A673 (cell line): ENCODE data around the gene PUS3. TPM values are rescaled to one million over a fixed set of nuclear protein-coding genes. Genes with fewer than 3 reads are reported as not detected.

Source experiments
- BruUV-seq: library from RNA; stranded (reverse); fragments of 400-500 nt; replicated peaks from 2 replicates; lab custom pipeline; 2021; lab: Mats Ljungman, UMichigan
- CTCF ChIA-PET: fragments of 300-600 bp; sonication (Branson Sonifier 250); formaldehyde crosslinking; loops from one replicate; lab custom pipeline; 2022; ENCODE audit warnings: antibody characterized with exemption; lab: Charles Lee
- POLR2A ChIA-PET: fragments of 300-600 bp; sonication (Branson Sonifier 250); formaldehyde crosslinking; loops from one replicate; lab custom pipeline; 2022; ENCODE audit warnings: antibody characterized with exemption; ENCODE audit not compliant: low non-redundant PET; lab: Charles Lee
- DNase-seq: peaks from one replicate; pipeline ENCODE4 v3.0.0-alpha.2; 2015; ENCODE audit warnings: low spot score
- H3K27ac ChIP-seq: fragments of 200-600 bp; sonication (generic); 2 replicates; pipeline ENCODE4 v1.5.1; 2016; ENCODE audit warnings: mixed run types, low read depth, mild to moderate bottlenecking, mixed read lengths, antibody characterized with exemption, low read length; ENCODE audit not compliant: poor library complexity, severe bottlenecking
- H3K27me3 ChIP-seq: fragments of 200-600 bp; sonication (generic); replicated peaks from 2 replicates; pipeline ENCODE4 v1.6.1; 2017; ENCODE audit warnings: mixed run types, low read depth, mild to moderate bottlenecking, mixed read lengths, antibody characterized with exemption, low read length; ENCODE audit not compliant: insufficient read depth, poor library complexity
- H3K36me3 ChIP-seq: fragments of 200-600 bp; sonication (generic); 2 replicates; pipeline ENCODE4 v1.6.1; 2016; ENCODE audit warnings: mixed run types, mild to moderate bottlenecking, mixed read lengths, antibody characterized with exemption, low read length; ENCODE audit not compliant: insufficient read depth, poor library complexity, severe bottlenecking
- H3K4me1 ChIP-seq: fragments of 200-600 bp; sonication (generic); 2 replicates; pipeline ENCODE4 v1.6.1; 2017; ENCODE audit warnings: mixed run types, mild to moderate bottlenecking, mixed read lengths, antibody characterized with exemption, low read length; ENCODE audit not compliant: insufficient read depth, poor library complexity, severe bottlenecking
- H3K4me3 ChIP-seq: fragments of 200-600 bp; sonication (generic); 2 replicates; pipeline ENCODE4 v1.5.1; 2016; ENCODE audit warnings: low read depth, mixed run types, mild to moderate bottlenecking, mixed read lengths, low read length; ENCODE audit not compliant: poor library complexity, severe bottlenecking
- H3K9me3 ChIP-seq: fragments of 200-600 bp; sonication (generic); 2 replicates; pipeline ENCODE4 v1.6.1; 2016; ENCODE audit warnings: mixed run types, low read depth, mild to moderate bottlenecking, mixed read lengths, antibody characterized with exemption, low read length; ENCODE audit not compliant: poor library complexity, severe bottlenecking
- EZH2 ChIP-seq: fragments of 200-600 bp; sonication (generic); IDR thresholded peaks from 2 replicates; pipeline ENCODE4 v1.6.1; 2017; ENCODE audit warnings: borderline replicate concordance, low read depth, mild to moderate bottlenecking, mixed read lengths, antibody characterized with exemption, low read length; ENCODE audit not compliant: poor library complexity, severe bottlenecking
- intact Hi-C: fragments of 100-400 bp; cut with micrococcal nuclease; formaldehyde crosslinking; loops from one replicate; pipeline ENCODE4 v1.10.0; 2022; ENCODE audit not compliant: unreplicated experiment
- total RNA-seq: library from RNA; stranded (reverse); gene quantifications from 2 replicates; pipeline ENCODE4 v1.2.3, GENCODE V29; 2021
- TF ChIP-seq, protein P1 (sequence below): fragments of 300-800, 200-600 bp; sonication (generic); conservative IDR thresholded peaks from 2 replicates; pipeline ENCODE4 v1.5.1; 2017; ENCODE audit warnings: low read depth, mild to moderate bottlenecking, antibody characterized with exemption, low read length, moderate library complexity, mixed read lengths

PUS3 gene
- total RNA-seq, 1 experiment from 2014 or later: 18.7 TPM

DNA sequence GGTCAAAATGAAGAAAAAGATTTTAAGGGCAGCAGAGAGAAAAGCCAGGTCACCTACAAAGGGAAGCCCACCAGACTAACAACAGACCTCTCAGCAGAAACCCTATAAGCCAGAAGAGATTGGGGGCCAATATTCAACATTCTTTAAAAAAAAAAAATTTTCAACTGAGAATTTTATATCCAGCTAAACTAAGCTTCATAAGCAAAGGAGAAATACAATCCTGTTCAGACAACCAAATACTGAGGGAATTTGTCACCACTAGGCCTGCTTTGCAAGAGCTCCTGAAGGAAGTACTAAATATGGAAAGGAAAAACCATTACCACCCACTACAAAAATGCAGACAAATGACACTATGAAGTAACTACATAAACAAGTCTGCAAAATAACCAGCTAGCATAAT is 56.8 kb downstream of the PUS3 start:
- no peak overlapping the region for H3K27ac ChIP-seq
- intact Hi-C loops: no loop called here
- ChIA-PET POLR2A (no interaction called here), CTCF (no interaction called here)
- peaks cover 14% of the 10 kb centered on the region for H3K9me3 ChIP-seq
- H3K4me3 ChIP-seq: no peak overlapping the region
- TF ChIP-seq, protein P1, sequence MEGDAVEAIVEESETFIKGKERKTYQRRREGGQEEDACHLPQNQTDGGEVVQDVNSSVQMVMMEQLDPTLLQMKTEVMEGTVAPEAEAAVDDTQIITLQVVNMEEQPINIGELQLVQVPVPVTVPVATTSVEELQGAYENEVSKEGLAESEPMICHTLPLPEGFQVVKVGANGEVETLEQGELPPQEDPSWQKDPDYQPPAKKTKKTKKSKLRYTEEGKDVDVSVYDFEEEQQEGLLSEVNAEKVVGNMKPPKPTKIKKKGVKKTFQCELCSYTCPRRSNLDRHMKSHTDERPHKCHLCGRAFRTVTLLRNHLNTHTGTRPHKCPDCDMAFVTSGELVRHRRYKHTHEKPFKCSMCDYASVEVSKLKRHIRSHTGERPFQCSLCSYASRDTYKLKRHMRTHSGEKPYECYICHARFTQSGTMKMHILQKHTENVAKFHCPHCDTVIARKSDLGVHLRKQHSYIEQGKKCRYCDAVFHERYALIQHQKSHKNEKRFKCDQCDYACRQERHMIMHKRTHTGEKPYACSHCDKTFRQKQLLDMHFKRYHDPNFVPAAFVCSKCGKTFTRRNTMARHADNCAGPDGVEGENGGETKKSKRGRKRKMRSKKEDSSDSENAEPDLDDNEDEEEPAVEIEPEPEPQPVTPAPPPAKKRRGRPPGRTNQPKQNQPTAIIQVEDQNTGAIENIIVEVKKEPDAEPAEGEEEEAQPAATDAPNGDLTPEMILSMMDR: no peak
- TF ChIP-seq EZH2: no peak
- no peaks in the 10 kb centered on the region for H3K36me3 ChIP-seq
- no peaks in the 10 kb centered on the region for H3K27me3 ChIP-seq
- H3K4me1 ChIP-seq: no peaks in the 10 kb centered on the region
- no peak for DNase-seq
- BruUV-seq: no TSS peak

Other genes with a start within 250 kb of the PUS3 start
- not detected in 2 replicates for gene ACRV1, start 222.4 kb downstream of the PUS3 start, total RNA-seq
- gene PATE1, start 156.9 kb downstream of the PUS3 start, total RNA-seq: not detected in 2 replicates
- gene PATE2, start 124.4 kb downstream of the PUS3 start, total RNA-seq: not detected in 2 replicates
- gene PATE3, start 115.1 kb downstream of the PUS3 start, total RNA-seq: not detected in 2 replicates
- gene PATE4, start 69.9 kb downstream of the PUS3 start, total RNA-seq: not detected in 2 replicates
- gene HYLS1, start 15.5 kb downstream of the PUS3 start, total RNA-seq: 16.3 and 18.8 TPM in 2 replicates
- 0.39 and 0.55 TPM in 2 replicates for gene DDX25, start 1.3 kb upstream of the PUS3 start, total RNA-seq
- not detected in 2 replicates for gene VSIG10L2, start 42.8 kb upstream of the PUS3 start, total RNA-seq
- 25.3 and 31.0 TPM in 2 replicates for gene CDON, start 159.7 kb upstream of the PUS3 start, total RNA-seq